HEK293 (cell line): ENCODE data around the gene OR2B6.

ENCODE experiments used
- CTCF ChIA-PET: fragments of 350-600 bp; formaldehyde crosslinking; extraction: SDS; loops from one replicate; lab custom pipeline; 2021; ENCODE audit warnings: antibody characterized with exemption; lab: Yijun Ruan, JAX
- POLR2A ChIA-PET: fragments of 300-600 bp; formaldehyde crosslinking; extraction: SDS; loops from one replicate; lab custom pipeline; 2020; ENCODE audit warnings: antibody characterized with exemption, inconsistent platforms; lab: Yijun Ruan, JAX
- H3K27ac ChIP-seq: fragments of 200-500 bp; sonication (Bioruptor generic); 2 replicates; pipeline ENCODE4 v1.5.1; 2014; ENCODE audit warnings: low read depth, low read length, control low read depth, inconsistent platforms; ENCODE audit errors: extremely low read depth
- H3K36me3 ChIP-seq, 2 experiments: fragments of 200-500 bp in 1 of 2; sonication (Bioruptor generic) in 1 of 2; 1 replicate in 1 of 2; 2 replicates in 1 of 2; pipeline ENCODE4 v1.5.1; 2014 to 2017; ENCODE audit warnings: inconsistent platforms in 2 of 2, low read length in 2 of 2; ENCODE audit not compliant: control insufficient read depth in 2 of 2, insufficient read depth in 1 of 2
- H3K4me1 ChIP-seq: fragments of 200-500 bp; sonication (Bioruptor generic); 2 replicates; pipeline ENCODE4 v1.5.1; 2014; ENCODE audit warnings: mild to moderate bottlenecking, low read length, inconsistent platforms; ENCODE audit not compliant: control insufficient read depth, insufficient read depth
- H3K4me3 ChIP-seq: 2 replicates; pipeline ENCODE4 v1.5.1; 2011; ENCODE audit warnings: low read depth, mild to moderate bottlenecking, control low read depth, low read length, moderate library complexity
- H3K9me3 ChIP-seq: fragments of 200-500 bp; sonication (Bioruptor generic); 2 replicates; pipeline ENCODE4 v1.5.1; 2014; ENCODE audit warnings: low read depth, low read length, inconsistent platforms; ENCODE audit not compliant: control insufficient read depth, insufficient read depth
- WT1 ChIP-seq: fragments of 450-650 bp; formaldehyde crosslinking; IDR thresholded peaks from 2 replicates; pipeline ENCODE4 v1.5.1; 2016; ENCODE audit warnings: missing biosample characterization, missing genetic modification characterization
- ZBTB17 ChIP-seq: fragments of 450-650 bp; formaldehyde crosslinking; IDR thresholded peaks from 2 replicates; pipeline ENCODE4 v1.5.1; 2016; ENCODE audit warnings: missing biosample characterization, missing genetic modification characterization
- ZNF112 ChIP-seq: fragments of 450-650 bp; formaldehyde crosslinking; IDR thresholded peaks from 2 replicates; pipeline ENCODE4 v1.5.0; 2017; ENCODE audit warnings: missing biosample characterization, missing genetic modification characterization
- ZNF140 ChIP-seq: fragments of 450-650 bp; formaldehyde crosslinking; IDR thresholded peaks from 2 replicates; pipeline ENCODE4 v1.5.1; 2016; ENCODE audit warnings: missing biosample characterization, missing genetic modification characterization
- ZNF169 ChIP-seq: fragments of 450-650 bp; formaldehyde crosslinking; IDR thresholded peaks from 2 replicates; pipeline ENCODE4 v1.5.1; 2016; ENCODE audit warnings: missing biosample characterization, missing genetic modification characterization
- ZNF175 ChIP-seq: fragments of 450-650 bp; formaldehyde crosslinking; IDR thresholded peaks from 2 replicates; pipeline ENCODE4 v1.5.1; 2016; ENCODE audit warnings: missing biosample characterization, missing genetic modification characterization
- ZNF266 ChIP-seq: fragments of 450-650 bp; formaldehyde crosslinking; IDR thresholded peaks from 2 replicates; pipeline ENCODE4 v1.5.1; 2016; ENCODE audit warnings: missing biosample characterization, missing genetic modification characterization, low read depth
- ZNF37A ChIP-seq: fragments of 450-650 bp; IDR thresholded peaks from 2 replicates; pipeline ENCODE4 v1.5.1; 2018; ENCODE audit warnings: missing biosample characterization, missing genetic modification characterization
- ZNF426 ChIP-seq: fragments of 450-650 bp; formaldehyde crosslinking; IDR thresholded peaks from 2 replicates; pipeline ENCODE4 v1.5.1; 2017; ENCODE audit warnings: missing biosample characterization, missing genetic modification characterization, mild to moderate bottlenecking, inconsistent platforms, moderate library complexity
- ZNF544 ChIP-seq: fragments of 450-650 bp; formaldehyde crosslinking; IDR thresholded peaks from 2 replicates; pipeline ENCODE4 v1.5.0; 2017; ENCODE audit warnings: missing biosample characterization, missing genetic modification characterization
- ZNF629 ChIP-seq: fragments of 450-650 bp; formaldehyde crosslinking; IDR thresholded peaks from 2 replicates; pipeline ENCODE4 v1.5.1; 2017; ENCODE audit warnings: missing biosample characterization, missing genetic modification characterization
- ZNF664 ChIP-seq: fragments of 450-650 bp; formaldehyde crosslinking; IDR thresholded peaks from 2 replicates; pipeline ENCODE4 v1.5.1; 2016; ENCODE audit warnings: missing biosample characterization, missing genetic modification characterization
- ZNF707 ChIP-seq: fragments of 450-650 bp; formaldehyde crosslinking; IDR thresholded peaks from 2 replicates; pipeline ENCODE4 v1.5.1; 2016; ENCODE audit warnings: missing biosample characterization, missing genetic modification characterization
- ZNF791 ChIP-seq: fragments of 450-650 bp; formaldehyde crosslinking; IDR thresholded peaks from 2 replicates; pipeline ENCODE4 v1.5.1; 2016; ENCODE audit warnings: missing biosample characterization, missing genetic modification characterization
- TF ChIP-seq, protein P1 (sequence below): fragments of 450-650 bp; formaldehyde crosslinking; IDR thresholded peaks from 2 replicates; pipeline ENCODE4 v1.5.1; 2016; ENCODE audit warnings: missing biosample characterization, missing genetic modification characterization, low read depth
- TF ChIP-seq, protein P2 (sequence below): fragments of 450-650 bp; formaldehyde crosslinking; IDR thresholded peaks from 2 replicates; pipeline ENCODE4 v1.5.1; 2016; ENCODE audit warnings: missing biosample characterization, missing genetic modification characterization, borderline replicate concordance
- TF ChIP-seq, protein P3 (sequence below): sonication (generic); formaldehyde crosslinking; IDR thresholded peaks from 2 replicates; pipeline ENCODE4 v1.8.1; 2022; ENCODE audit warnings: mild to moderate bottlenecking, moderate library complexity, missing genetic modification reagents
- TF ChIP-seq, protein P4 (sequence below): fragments of 450-650 bp; formaldehyde crosslinking; IDR thresholded peaks from 2 replicates; pipeline ENCODE4 v1.5.1; 2016; ENCODE audit warnings: missing biosample characterization, missing genetic modification characterization

OR2B6 gene

DNA sequence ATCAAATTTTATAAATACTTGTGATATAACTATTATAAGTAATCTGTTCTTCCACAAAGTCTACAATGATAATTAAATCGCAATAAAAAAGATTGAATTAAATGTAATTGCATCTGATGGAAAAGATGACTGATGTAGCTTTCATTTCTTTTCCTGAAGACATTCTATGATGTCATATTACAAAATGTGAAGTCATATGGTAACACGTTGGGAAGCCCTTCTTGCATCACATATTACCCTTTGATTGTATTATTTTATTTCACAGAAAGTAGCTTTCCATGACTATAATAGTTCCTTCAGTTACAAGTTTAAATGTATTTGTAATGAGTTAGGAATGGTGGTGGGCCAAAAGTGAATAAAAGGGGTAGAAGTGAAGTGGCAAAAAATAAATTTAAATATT, 25.8 kb upstream of the OR2B6 start:
- TF ChIP-seq ZNF112 (tag by site-specific recombination) (no peak), ZNF629 (peak; percentile 26; the same call in 1 of the 2 replicates), WT1 (no peak), ZNF544 (tag by site-specific recombination) (no peak), ZBTB17 (tag by site-specific recombination) (no peak), ZNF37A (tag by site-specific recombination) (no peak), ZNF140 (tag by site-specific recombination) (no peak), ZNF175 (tag by site-specific recombination) (no peak), ZNF426 (tag by site-specific recombination) (no peak), ZNF266 (tag by site-specific recombination) (no peak), ZNF707 (tag by site-specific recombination) (no peak), ZNF169 (tag by site-specific recombination) (no peak), ZNF664 (tag by site-specific recombination) (no peak)
- TF ChIP-seq, protein P1, sequence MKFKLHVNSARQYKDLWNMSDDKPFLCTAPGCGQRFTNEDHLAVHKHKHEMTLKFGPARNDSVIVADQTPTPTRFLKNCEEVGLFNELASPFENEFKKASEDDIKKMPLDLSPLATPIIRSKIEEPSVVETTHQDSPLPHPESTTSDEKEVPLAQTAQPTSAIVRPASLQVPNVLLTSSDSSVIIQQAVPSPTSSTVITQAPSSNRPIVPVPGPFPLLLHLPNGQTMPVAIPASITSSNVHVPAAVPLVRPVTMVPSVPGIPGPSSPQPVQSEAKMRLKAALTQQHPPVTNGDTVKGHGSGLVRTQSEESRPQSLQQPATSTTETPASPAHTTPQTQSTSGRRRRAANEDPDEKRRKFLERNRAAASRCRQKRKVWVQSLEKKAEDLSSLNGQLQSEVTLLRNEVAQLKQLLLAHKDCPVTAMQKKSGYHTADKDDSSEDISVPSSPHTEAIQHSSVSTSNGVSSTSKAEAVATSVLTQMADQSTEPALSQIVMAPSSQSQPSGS (tag by site-specific recombination) = peak; percentile 43; the same call in 1 of the 2 replicates
- TF ChIP-seq, protein P2, sequence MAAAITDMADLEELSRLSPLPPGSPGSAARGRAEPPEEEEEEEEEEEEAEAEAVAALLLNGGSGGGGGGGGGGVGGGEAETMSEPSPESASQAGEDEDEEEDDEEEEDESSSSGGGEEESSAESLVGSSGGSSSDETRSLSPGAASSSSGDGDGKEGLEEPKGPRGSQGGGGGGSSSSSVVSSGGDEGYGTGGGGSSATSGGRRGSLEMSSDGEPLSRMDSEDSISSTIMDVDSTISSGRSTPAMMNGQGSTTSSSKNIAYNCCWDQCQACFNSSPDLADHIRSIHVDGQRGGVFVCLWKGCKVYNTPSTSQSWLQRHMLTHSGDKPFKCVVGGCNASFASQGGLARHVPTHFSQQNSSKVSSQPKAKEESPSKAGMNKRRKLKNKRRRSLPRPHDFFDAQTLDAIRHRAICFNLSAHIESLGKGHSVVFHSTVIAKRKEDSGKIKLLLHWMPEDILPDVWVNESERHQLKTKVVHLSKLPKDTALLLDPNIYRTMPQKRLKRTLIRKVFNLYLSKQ = no peak
- TF ChIP-seq, protein P3, sequence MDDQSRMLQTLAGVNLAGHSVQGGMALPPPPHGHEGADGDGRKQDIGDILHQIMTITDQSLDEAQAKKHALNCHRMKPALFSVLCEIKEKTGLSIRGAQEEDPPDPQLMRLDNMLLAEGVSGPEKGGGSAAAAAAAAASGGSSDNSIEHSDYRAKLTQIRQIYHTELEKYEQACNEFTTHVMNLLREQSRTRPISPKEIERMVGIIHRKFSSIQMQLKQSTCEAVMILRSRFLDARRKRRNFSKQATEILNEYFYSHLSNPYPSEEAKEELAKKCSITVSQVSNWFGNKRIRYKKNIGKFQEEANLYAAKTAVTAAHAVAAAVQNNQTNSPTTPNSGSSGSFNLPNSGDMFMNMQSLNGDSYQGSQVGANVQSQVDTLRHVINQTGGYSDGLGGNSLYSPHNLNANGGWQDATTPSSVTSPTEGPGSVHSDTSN = no peak
- ChIA-PET CTCF (no interaction called here), POLR2A (no interaction called here)
- Histone ChIP-seq H3K4me1 (no peaks in the 10 kb centered on the region), H3K27ac (no peak overlapping the region), H3K4me3 (no peak overlapping the region), H3K9me3 (no peaks in the 10 kb centered on the region), H3K36me3 (no peaks in the 10 kb centered on the region)

DNA sequence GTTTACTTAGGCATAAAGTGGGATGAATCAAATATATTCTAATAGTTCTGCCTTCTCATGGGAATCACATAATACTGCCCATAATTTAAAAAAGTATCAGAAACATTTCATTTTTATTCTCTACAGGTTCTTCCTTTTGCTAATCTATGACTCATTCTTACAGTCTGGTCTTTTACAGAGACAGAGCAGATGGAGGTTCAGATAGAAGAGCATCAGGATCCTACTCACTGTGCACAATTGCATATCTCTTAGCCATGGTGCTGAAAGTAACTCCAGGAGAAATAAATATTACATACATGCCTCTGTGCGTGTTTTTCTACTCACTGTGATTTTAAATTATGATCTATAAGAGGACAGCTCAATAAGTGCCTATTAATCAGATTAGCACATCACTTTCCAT, 16.3 kb upstream of the OR2B6 start:
- no peak for TF ChIP-seq ZNF791 (tag by site-specific recombination)
- TF ChIP-seq, protein P4, sequence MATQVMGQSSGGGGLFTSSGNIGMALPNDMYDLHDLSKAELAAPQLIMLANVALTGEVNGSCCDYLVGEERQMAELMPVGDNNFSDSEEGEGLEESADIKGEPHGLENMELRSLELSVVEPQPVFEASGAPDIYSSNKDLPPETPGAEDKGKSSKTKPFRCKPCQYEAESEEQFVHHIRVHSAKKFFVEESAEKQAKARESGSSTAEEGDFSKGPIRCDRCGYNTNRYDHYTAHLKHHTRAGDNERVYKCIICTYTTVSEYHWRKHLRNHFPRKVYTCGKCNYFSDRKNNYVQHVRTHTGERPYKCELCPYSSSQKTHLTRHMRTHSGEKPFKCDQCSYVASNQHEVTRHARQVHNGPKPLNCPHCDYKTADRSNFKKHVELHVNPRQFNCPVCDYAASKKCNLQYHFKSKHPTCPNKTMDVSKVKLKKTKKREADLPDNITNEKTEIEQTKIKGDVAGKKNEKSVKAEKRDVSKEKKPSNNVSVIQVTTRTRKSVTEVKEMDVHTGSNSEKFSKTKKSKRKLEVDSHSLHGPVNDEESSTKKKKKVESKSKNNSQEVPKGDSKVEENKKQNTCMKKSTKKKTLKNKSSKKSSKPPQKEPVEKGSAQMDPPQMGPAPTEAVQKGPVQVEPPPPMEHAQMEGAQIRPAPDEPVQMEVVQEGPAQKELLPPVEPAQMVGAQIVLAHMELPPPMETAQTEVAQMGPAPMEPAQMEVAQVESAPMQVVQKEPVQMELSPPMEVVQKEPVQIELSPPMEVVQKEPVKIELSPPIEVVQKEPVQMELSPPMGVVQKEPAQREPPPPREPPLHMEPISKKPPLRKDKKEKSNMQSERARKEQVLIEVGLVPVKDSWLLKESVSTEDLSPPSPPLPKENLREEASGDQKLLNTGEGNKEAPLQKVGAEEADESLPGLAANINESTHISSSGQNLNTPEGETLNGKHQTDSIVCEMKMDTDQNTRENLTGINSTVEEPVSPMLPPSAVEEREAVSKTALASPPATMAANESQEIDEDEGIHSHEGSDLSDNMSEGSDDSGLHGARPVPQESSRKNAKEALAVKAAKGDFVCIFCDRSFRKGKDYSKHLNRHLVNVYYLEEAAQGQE (tag by site-specific recombination) = peak; percentile 68; the same call in 1 of the 2 replicates
- POLR2A ChIA-PET = no interaction called here
- CTCF ChIA-PET = no interaction called here

More for the DNA sequence above, 16.3 kb upstream of the OR2B6 start:
- Histone ChIP-seq H3K36me3 (no peaks in the 10 kb centered on the region), H3K9me3 (no peaks in the 10 kb centered on the region), H3K27ac (no peak overlapping the region), H3K4me1 (no peaks in the 10 kb centered on the region), H3K4me3 (no peak overlapping the region)
